NCI-H2171 (cell line): ENCODE data around the gene C17orf50.
"Not testable (repeated sequence)": the region's sequence is repeated elsewhere in the genome, so short reads cannot be mapped to it uniquely, and the experiment has no call there.

Experiments used
- DNase-seq: peaks from one replicate; lab custom pipeline; 2025; lab: John Stamatoyannopoulos, UW

Gene C17orf50

DNA sequence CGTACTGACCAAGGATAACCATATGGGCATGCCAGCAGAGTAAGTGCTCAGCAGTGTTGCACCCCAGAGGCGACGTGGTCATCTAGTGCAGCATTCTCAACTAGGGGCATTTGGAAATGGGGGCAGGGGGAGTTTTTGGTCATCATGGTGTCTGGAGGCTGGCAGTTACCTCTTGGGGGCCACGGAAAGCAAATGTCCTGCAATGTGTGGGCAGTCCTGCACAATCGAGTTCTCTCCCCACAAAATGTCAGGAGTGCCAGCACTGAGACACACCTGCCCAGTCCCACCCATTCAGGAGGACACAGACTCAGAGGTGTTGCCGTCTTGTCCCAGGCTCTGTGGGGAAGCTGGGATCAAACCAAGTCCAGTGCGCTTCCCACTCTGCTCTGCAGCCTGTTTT is 26.3 kb upstream of the C17orf50 start:
- DNase-seq, result no peak

DNA sequence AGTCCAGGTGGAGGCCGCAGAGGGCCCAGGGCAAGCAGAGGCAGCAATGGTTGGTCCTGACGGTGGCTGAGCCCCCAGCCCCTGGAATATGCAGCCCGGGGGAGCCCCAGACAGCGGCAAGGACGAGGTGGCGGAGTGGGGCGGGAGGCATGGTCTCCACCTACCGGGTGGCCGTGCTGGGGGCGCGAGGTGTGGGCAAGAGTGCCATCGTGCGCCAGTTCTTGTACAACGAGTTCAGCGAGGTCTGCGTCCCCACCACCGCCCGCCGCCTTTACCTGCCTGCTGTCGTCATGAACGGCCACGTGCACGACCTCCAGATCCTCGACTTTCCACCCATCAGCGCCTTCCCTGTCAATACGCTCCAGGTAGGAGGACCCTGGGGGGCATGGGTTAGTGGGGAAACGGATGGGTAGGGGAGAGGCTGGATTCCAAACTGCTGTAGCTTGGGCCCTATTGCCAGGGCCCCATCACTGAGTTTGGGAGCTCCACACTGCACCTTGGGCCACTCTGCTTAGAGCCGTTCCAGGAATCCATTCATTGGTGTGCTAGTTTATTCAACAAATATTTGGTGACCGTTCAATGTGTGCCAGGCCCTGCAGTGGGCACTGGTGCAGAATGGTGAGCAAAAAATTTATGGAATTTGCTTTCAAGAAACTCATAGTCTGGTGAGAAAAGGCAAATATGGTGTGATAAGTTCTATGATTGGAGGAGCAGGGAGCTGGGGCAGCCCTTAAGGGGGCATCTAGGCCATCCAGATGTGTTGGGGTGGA is 25.5 kb upstream of the C17orf50 start:
- no peak for DNase-seq

DNA sequence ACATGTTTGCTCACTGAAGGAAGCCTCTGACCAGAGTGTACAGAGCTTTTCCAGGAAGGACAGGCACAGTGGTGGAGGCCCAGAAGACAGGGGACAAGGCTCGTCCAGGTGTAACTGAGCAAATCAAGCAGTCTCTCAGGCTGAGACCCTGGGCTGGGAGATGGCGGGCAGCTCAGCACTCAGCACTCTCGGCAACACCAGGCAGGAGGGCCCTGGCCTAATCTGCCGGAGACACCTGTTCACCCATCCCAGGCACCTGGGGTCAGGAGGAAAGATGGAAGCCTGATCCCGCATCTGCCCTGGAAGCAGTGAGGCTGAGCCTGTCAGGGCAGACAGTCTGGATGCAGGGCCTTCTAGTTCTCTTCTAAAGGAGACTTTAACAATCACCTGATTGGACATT is 24.5 kb upstream of the C17orf50 start:
- DNase-seq, result no peak

DNA sequence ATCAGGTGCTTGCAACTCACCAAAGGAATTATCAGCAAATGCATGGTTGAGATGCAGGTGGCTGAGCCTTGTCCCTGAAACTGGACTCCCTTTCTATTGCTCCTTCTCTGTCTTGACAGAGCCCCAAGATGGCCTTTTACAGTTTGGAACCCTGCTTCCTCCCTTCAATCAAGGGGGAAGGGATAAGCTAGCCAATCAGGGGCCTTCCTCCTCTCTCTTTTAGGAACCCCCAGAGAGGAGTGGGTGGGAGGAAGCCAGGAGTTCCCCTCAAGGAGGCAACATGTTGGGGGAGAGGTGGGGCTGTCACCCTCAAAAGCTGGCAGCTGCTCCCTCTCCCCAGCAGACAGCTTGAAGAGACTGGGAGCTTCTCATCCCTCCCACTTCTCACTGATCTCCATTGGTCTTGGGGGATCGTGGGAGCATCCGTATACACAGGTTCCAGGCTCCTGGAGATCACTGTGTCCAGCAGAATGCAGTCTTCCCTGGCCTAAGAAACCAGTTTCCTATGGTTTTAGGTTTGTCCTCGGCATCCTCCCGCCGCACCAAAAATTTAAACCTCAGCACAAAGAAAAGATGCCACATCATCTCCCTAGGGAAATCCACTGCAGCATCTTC is 22.1 kb upstream of the C17orf50 start:
- DNase-seq, result no peak

DNA sequence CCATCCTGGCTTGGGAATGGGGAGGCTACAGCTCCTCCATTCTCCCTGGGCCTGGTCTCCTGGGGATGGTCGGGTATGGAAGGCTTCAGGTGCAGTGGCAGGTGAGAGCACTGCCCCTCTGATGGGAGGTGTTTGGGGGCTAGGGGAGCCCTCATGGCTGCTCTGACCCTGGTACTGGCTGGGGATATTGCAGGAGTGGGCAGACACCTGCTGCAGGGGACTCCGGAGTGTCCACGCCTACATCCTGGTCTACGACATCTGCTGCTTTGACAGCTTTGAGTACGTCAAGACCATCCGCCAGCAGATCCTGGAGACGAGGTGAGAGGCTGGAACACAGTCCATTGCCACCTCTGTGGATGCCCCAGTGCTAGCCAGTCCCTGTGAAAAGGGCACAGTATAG is 20.5 kb upstream of the C17orf50 start:
- no peak for DNase-seq

DNA sequence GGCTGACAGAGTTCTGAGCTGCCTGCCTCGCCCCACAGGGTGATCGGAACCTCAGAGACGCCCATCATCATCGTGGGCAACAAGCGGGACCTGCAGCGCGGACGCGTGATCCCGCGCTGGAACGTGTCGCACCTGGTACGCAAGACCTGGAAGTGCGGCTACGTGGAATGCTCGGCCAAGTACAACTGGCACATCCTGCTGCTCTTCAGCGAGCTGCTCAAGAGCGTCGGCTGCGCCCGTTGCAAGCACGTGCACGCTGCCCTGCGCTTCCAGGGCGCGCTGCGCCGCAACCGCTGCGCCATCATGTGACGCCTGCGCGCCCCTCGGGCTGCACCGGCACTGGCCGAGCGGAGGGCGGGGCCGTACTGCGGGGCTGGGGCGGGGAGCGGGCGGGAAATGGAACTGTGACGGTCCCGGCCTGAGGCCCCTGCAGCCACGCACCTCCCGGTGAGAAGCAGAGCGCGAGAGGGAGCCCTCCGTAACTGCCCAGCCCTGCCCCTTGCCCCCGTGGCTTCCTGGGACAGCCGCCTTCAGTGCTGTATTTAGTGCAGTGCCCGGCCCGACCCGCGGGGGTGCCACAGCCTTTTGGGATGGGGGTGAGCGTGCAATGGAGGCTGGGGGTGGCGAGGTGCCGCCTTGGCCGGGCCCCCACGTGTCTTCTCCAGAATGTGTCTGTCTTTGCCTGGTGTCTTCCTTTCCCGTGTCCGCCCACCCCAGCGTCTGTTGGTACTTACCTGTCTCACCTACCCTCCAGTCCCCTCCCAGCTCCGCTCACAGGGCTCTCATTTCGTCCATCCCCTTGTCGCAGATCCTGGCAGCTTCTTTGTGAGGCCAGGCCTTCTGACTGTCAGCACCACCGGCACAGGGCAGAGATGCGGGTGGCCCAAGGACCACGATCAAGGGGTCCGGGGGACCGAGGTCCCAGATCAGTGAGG is 19.4 kb upstream of the C17orf50 start:
- DNase-seq, result no peak

DNA sequence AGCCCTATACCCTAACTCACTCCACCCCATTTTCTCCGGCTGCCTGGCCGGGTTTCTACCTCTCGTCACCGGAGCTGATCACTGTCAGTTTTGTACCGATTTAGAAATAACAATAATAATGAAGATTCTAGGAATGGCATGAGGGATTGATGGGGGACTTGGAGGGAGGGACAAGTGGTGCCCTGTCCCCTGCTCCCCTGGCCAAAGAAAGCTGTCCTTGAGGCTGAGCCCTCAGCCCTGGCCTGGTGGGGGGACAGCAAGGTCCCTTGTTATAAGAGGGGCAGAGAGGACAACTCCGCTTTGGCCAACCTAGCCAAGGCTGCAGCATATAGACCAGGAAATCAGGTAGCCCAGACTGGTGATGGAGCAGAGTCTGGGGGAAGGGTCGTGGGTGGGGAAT is 18.2 kb upstream of the C17orf50 start:
- no peak for DNase-seq

DNA sequence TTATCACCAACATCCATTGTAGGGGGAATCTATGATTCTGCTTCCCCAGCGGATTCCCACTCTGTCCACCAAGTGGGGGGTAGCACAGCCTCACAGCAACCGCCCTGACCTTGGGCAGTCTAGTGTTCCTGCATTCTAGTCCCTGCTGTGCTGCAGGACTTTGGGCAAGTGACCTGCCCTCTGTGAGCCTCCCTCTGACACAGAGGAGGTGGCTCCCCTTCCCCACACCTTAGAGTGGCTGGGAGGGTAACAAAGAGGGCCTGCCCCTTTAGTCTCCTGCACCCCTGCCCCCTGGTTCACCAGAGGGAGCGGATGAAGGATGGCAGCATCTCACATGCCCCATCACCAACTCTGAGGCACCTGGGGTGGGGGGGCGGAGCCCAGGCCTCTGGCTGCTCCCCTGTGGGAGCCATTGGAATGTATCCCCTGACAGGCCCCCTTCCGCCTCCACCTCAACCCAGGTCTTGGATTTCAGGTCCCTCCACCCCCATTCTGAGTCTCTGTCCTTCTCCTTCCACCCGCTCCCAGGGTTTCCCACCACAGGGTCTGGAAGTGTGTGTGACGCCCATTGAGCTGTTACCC is 17.7 kb upstream of the C17orf50 start:
- DNase-seq, result no peak

DNA sequence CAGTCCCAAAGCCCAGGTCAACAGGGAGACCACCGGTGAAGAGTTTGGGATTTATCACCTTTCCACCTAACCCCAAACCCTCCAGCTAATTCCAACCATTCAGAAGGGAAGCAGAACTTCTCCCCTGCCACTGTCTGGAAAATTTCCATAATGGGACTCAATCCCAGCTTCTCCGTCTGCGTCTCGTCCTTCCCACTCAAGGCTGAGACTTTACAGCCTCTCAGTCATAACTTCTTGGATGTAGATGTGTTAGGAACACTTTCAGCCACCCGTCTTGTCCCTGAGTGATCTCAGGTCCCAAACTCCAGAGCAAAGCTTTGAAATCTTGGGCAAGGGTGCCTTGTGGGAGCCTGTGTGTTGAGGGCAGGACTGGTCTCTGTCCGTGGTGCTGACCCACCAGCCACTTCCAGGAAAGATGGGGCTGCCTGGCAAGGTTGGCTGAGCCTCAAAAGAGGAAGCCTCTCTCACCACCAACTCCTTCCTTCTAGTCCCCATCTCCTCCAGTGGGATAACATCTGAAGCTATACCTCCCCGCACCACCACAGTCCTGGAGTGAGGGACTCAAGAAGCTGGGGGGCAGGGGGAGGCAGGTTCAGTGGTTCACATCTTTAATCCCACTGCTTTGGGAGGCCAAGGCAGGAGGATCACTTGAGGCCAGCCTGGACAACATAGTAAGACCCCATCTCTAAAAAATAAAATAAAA is 16.9 kb upstream of the C17orf50 start:
- DNase-seq, result no peak

DNA sequence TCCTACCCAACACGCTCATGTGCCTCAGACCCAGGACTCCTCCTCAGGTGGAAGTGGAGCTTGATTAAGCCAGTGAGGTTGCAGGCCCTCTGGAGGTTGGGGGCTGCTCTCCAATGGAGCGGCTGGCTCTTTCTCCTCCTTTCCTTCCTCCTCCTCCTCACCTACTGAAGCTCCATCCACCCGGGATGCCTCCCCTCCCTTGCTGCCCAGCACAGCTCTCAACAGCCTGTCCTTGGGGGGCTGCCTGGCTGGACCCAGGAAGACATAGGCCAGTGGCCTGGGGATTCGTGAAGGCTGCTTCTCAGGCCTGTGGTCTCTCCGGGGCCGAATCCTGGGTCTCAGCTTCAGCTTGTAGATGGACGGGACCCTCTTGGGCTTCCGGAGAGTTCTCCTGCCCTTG is 15.9 kb upstream of the C17orf50 start:
- no peak for DNase-seq

DNA sequence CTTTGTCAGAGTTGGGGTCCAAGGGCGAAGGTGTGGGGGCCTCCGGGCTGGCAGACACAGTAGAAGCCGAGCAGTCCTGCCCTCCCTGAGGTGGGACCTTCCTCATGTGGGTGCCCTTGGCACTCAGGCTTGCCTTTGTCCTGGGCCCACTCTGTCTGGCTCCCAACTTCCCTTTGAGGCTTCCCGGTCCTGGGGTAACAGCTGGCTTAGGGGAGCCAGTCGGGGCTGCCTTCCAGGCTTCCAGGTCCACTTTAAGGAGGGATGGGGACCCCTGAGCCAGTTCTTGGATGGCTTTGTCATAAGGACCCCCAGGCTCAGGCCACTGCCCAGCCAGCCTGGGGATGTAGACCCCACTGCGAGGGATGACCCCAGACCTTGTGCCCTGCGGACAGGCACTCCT is 15.4 kb upstream of the C17orf50 start:
- no peak for DNase-seq

DNA sequence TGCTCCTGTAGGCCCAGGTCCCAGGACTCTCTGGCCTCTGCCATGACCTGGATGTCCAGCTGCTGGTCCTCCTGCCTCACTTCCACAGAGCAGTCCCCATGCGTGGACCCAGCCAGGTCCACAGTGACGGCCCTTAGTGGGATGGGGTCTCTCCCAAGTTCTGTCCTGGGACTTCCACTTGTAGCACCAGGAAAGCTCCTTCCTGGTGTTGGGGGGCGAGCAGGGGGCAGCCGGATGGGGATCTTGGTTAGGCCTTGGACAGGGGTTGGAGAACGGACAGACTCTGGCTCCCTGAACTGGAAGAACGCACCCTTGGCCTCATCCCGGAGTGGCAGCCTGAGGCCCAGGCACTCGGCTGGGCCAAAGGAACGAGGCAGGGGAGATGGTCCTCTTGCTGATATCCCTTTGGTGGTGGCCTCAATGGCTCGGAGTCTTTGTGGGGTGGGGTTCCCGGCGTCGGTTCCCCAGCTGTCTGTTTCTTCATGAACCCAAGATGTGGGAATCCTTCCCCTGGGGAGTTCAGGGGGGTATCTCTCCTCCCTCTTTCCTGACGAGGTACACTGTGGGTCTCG is 14.9 kb upstream of the C17orf50 start:
- no peak for DNase-seq

DNA sequence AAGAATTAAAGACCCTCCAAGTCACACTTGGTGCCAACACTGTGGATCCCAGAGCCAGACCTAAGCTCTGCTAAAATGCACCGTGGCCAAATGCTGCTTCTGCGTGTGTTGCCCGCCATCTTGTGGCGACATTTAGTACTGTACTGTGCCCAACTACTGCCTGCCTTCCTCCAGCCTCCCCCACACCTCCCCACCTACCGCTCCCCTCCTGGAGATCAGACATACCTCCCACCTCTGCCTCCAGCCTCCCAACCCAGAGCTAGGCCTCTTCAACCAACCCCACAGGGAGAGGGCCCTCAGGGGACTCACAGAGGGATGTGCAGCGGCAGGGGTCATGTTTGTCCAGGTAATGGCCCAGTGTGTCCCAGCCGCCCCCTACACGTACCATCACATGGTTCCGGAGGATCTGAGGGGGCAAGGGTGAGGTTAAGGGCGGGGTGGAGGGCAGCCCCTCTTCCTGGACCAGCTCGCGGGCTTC is 13.1 kb upstream of the C17orf50 start:
- peak; percentile 70 for DNase-seq

DNA sequence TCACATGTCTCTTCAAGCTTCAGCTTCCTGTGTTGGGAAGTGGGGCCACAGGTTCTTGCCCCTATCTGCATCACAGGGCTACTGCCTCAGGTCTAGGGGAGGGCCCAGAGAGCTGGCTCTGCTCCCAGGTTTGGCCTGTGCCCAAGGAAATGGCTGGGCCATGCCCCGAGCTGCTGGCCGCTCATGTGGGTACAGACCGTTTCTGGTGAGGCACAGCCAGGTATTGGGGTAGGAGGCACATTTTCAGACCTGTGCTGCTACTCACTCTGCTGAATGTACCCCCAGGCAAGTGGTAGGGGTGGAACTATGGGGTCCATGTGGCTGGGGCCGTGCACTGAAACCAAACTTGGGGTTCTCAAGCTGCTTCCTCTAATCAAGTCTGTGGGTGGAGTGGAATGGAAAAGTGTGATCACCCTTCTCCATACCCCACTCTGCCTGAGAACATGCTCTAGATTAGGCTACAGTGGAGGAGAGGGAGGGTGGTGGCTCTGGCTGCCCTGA is 12.3 kb upstream of the C17orf50 start:
- no peak for DNase-seq

DNA sequence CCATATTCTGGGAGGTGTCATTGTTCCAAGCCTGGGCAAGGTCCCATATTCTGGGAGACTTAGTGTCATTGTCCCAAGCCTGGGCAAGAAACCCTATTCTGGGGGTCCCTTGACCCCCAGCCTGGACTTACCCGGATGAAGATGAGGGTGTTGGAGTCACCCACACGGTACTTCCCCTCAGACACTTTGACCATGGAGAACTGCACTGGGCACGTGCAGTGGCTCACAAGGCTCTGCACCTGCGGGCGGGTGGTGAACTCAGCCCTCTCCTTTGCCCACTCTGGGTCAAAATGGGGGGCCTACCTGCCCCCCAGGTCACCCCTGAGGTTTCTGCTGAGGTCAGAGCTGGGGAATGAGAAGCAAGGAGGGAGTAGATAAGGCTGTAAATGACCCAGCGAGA is 11.7 kb upstream of the C17orf50 start:
- DNase-seq, result no peak

DNA sequence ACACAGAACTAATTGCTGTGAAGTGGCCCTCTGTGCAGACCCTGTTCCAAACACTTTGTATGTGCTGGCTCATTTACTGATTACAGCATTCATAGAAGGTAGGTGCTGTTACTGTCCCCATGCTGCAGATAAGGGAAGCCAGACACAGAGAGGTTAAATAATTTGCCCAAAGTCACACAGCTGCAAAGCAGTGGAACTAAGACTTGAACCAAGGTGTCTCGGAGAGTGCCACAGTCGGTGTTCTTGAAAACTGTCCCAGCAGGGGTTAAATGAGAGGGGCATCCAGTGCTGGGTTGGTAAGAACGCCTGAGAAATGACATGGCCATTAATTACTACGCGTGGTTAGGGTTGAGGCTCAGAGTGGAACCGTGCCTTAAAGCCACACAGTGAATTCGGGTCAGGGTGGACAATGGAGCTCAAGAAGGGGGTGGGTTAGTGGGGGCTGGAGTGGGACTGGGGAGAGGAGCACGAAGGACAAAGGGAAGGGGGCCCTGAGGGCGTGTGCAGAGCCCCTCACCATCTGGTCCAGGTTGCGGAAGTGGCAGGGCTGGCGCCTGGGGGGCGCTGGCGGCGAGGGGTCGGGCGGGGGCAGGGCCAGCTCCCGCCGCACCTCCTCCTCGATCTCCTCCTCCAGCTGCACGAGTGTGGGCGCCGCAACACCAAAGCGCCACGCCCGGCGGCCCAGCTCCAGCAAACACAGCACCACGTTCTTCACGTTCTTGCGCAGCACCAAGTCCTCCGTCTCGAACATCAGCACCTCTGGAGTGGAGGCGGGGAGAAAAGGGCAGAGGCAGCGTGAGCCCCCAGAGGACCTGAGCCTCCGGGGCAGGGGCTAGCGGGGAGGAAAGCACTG is 10.9 kb upstream of the C17orf50 start:
- DNase-seq, result no peak

DNA sequence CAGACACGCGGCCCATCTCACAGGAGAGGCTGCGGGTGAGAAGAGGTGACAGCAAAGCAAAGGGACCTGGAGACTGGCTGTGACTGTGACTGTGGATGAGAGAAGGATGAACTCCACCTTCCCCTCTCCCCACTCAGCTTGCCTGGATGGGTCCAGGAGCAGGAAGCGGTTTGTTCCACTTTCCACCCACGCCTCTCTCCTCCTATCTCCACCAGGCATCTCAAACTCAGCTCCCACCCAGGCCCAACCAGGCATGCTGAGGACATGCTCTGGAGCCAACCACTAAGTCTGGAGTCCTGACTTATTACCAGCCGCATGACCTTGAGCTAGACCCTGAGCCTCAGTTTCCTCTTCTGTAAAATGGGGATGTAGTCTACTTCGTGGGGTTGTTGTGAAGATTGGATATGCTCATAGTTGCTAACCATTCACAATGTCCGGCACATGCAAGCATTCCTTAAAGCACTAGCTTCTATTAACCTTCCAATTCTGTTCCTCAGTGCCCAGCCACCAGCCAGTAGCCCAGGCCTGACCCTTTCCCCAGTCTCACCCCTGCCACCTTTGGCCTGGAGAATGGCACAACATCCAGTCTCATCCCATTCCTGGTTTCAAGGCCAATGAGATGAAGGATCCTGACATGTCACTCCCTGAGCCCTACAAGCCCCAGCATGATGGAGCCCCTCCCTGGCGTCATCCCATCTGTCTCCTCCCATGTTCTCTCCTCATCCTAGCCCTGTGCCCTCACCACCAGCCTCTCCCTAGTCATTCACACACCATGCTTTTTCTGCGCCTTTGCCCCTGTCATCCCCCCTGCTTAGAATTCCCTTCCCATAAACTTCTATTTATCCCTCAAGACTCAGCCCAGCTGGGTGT is 9.9 kb upstream of the C17orf50 start:
- DNase-seq, result peak; percentile 27

DNA sequence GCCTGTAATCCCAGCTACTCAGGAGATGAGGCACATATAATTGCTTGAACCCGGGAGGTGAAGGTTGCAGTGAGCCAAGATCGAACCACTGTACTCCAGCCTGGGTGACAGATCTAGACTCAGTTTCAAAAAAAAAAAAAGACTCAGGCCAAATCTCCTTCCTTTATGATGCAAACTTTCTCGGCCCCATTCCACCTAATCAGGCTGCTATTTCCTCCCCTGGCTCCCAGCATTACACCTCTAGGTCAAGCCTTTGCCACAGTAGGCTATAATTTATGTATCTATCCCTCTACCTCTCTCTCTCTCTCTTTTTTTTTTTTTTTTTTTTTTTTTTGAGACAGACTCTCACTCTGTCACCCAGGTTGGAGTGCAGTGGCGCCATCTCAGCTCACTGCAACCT is 9.1 kb upstream of the C17orf50 start:
- not testable (repeated sequence) for DNase-seq

DNA sequence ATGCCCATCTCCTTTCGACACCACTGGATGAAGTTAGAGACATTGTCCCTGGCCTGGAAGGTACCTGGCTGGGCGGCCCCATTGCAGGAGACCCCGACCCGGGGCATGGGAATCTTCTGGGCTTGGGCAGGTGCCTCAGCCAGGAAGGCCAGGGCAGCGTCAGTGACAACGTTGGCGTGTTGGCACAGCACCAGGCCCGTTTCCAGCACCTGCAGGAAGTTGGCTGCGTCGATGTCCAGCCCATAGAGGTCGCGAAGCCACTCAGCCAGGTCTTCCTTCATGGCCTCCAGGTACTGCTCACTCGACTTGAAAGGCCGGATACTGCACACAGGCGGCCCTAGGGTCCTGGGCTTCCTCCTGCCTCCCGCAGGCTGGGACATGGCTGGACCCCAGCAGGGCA is 8.2 kb upstream of the C17orf50 start:
- no peak for DNase-seq
